SH-SY5Y (cell line): ENCODE results near the gene CAMK2D.

Source experiments
- GATA2 ChIP-seq: IDR thresholded peaks from 2 replicates; pipeline ENCODE4 v1.6.1; 2011; ENCODE audit warnings: mild to moderate bottlenecking, low read depth, low read length
- GATA3 ChIP-seq: IDR thresholded peaks from 2 replicates; pipeline ENCODE4 v1.6.1; 2011; ENCODE audit warnings: low read depth, mild to moderate bottlenecking, low read length, moderate library complexity

DNA sequence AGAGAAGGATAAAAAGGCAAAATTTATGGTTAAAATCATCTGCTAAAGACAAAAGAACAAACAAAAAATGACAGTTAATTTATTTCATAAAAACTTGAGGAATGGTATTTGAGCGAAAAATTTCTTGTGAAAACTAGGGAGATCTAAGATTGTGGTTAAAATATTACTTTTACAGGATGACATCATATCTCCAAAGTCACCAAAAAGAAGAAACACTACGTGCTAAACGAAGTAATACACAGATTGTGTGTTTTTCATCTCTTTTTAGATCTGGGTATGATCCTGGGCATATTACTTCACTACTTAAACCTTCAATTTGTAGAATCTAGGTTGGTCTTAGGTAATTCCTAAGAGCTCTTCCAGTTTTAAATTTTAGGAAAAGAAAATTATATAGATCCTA lies 107.7 kb downstream of the CAMK2D start:
- TF ChIP-seq GATA3 (no peak), GATA2 (no peak)
